K562 (cell line): ENCODE results near the gene CRYBG2. TPM values are rescaled to one million over a fixed set of nuclear protein-coding genes. Genes with fewer than 3 reads are reported as not detected.

ENCODE experiments used
- BRD4 ChIP-seq: fragments of 200-600 bp; sonication (generic); IDR thresholded peaks from 2 replicates; pipeline ENCODE4 v1.6.1; 2017; ENCODE audit warnings: inconsistent platforms
- BRF1 ChIP-seq: IDR thresholded peaks from 3 replicates; pipeline ENCODE4 v1.6.1; 2011; ENCODE audit warnings: borderline replicate concordance, mild to moderate bottlenecking; ENCODE audit not compliant: insufficient read length; ENCODE audit errors: extremely low read depth
- CEBPG ChIP-seq, 3 experiments: fragments of 200-800 bp in 1 of 3; sonication (Bioruptor generic) in 1 of 3; sonication (generic) in 1 of 3; formaldehyde crosslinking in 1 of 3; IDR thresholded peaks in 2 of 3; conservative IDR thresholded peaks in 1 of 3; 2 replicates each; pipeline versions ENCODE4 v1.6.1 to v1.8.0; 2016 to 2022; ENCODE audit warnings: missing compliant biosample characterization in 2 of 3, missing genetic modification characterization in 2 of 3, mild to moderate bottlenecking in 1 of 3, missing genetic modification reagents in 1 of 3
- PHB2 ChIP-seq: fragments of 450-650 bp; IDR thresholded peaks from 2 replicates; pipeline ENCODE4 v1.6.1; 2017; ENCODE audit warnings: low read depth
- POLR2AphosphoS5 ChIP-seq: IDR thresholded peaks from 2 replicates; pipeline ENCODE4 v1.6.1; 2011; ENCODE audit warnings: mild to moderate bottlenecking, low read depth, low read length, moderate library complexity; ENCODE audit not compliant: control insufficient read depth, insufficient read depth
- RBFOX2 ChIP-seq: fragments of 200-400 bp; formaldehyde crosslinking; IDR thresholded peaks from 2 replicates; pipeline ENCODE4 v1.6.1; 2017; ENCODE audit warnings: low read depth, mild to moderate bottlenecking, low read length, moderate library complexity
- TRIM24 ChIP-seq, 2 experiments: fragments of 450-650 bp; IDR thresholded peaks; 2 replicates each; pipeline ENCODE4 v1.6.1; 2016
- ZEB2 ChIP-seq: fragments of 450-650 bp; IDR thresholded peaks from 2 replicates; pipeline ENCODE4 v1.6.1; 2016
- ZNF766 ChIP-seq: fragments of 200-800 bp; sonication (Bioruptor generic); conservative IDR thresholded peaks from 2 replicates; pipeline ENCODE4 v1.6.1; 2016; ENCODE audit warnings: missing genetic modification characterization, missing compliant biosample characterization
- ZNF77 ChIP-seq: fragments of 250-450 bp; sonication (Bioruptor Pico); IDR thresholded peaks from 2 replicates; pipeline ENCODE4 v1.5.0; 2020
- polyA plus RNA-seq, 8 experiments: library from polyadenylated mRNA; depleted of rRNA in 4 of 8; stranded (reverse) in 5 of 8; unstranded in 3 of 8; fragments of >200 nt; fragmentation: Nextera tagmentation in 2 of 8; fragmentation: Illumina TruSeq in 1 of 8; extraction: Ambion mirVana in 2 of 8; extraction: Trizol in 1 of 8; gene quantifications; 2 replicates each; pipeline versions ENCODE4 v1.2.1 to v1.2.3, GENCODE V29; 2011 to 2014; ENCODE audit warnings: inconsistent platforms in 1 of 8, missing spikeins in 1 of 8
- total RNA-seq, 7 experiments: library from RNA; depleted of rRNA in 6 of 7; stranded (reverse); fragments of >200 nt in 6 of 7; fragmentation: Illumina TruSeq in 2 of 7; extraction: Trizol in 2 of 7; gene quantifications; 2 replicates each; pipeline versions ENCODE4 v1.2.1 to v1.2.3, GENCODE V29; 2011 to 2021; ENCODE audit warnings: low replicate concordance in 1 of 7
- TF ChIP-seq, protein P1 (sequence below): fragments of 450-650 bp; IDR thresholded peaks from 2 replicates; pipeline ENCODE4 v1.7.0; 2016; ENCODE audit warnings: borderline replicate concordance
- TF ChIP-seq, protein P2 (sequence below): sonication (generic); formaldehyde crosslinking; IDR thresholded peaks from 2 replicates; pipeline ENCODE4 v1.9.0; 2022; ENCODE audit warnings: mild to moderate bottlenecking, missing genetic modification reagents
- TF ChIP-seq, protein P3 (sequence below): IDR thresholded peaks from 2 replicates; pipeline ENCODE4 v1.6.1; 2012; ENCODE audit warnings: low read depth, low read length, improper control_type of control experiment, borderline replicate concordance
- TF ChIP-seq, protein P4 (sequence below): fragments of 450-650 bp; IDR thresholded peaks from 2 replicates; pipeline ENCODE4 v1.6.1; 2017; ENCODE audit warnings: mild to moderate bottlenecking, moderate library complexity
- TF ChIP-seq, protein P5 (sequence below): sonication (generic); formaldehyde crosslinking; IDR thresholded peaks from 2 replicates; pipeline ENCODE4 v1.8.1; 2023; ENCODE audit warnings: mild to moderate bottlenecking, missing genetic modification reagents
- TF ChIP-seq, protein P6 (sequence below): sonication (generic); formaldehyde crosslinking; IDR thresholded peaks from 2 replicates; pipeline ENCODE4 v1.8.1; 2023; ENCODE audit warnings: mild to moderate bottlenecking, missing genetic modification reagents
- TF ChIP-seq, protein P7 (sequence below), 2 experiments: fragments of 200-800 bp in 1 of 2; sonication (Bioruptor generic) in 1 of 2; sonication (generic) in 1 of 2; formaldehyde crosslinking in 1 of 2; IDR thresholded peaks in 1 of 2; conservative IDR thresholded peaks in 1 of 2; 2 replicates each; pipeline versions ENCODE4 v1.5.0 to v1.6.1; 2016 to 2020; ENCODE audit warnings: missing compliant biosample characterization in 1 of 2, missing genetic modification characterization in 1 of 2, missing genetic modification reagents in 1 of 2

The CRYBG2 gene
- total and polyA plus RNA-seq, 9 of the 15 experiments (the other 6 are each of a cell fraction or from before 2014, with no cell fraction given) = 0.39 to 8.5 (median 3.7) TPM

DNA sequence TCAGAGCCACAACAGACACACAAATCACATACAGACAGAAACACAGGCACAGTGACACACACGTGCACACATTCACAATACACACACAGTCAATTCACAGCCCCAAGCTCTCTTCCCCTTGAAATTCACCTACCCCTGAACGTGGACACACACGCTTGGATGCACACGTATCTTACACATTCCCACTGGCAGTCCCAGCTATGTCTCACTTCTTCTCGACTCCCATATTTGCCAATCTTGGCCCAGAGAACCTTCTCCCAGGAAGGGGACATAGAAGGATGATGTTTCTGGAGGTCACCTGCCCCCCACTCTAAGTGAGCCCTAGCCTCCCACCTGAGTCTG, 1.6 kb downstream of the CRYBG2 start (continued):
- TF ChIP-seq, protein P1, sequence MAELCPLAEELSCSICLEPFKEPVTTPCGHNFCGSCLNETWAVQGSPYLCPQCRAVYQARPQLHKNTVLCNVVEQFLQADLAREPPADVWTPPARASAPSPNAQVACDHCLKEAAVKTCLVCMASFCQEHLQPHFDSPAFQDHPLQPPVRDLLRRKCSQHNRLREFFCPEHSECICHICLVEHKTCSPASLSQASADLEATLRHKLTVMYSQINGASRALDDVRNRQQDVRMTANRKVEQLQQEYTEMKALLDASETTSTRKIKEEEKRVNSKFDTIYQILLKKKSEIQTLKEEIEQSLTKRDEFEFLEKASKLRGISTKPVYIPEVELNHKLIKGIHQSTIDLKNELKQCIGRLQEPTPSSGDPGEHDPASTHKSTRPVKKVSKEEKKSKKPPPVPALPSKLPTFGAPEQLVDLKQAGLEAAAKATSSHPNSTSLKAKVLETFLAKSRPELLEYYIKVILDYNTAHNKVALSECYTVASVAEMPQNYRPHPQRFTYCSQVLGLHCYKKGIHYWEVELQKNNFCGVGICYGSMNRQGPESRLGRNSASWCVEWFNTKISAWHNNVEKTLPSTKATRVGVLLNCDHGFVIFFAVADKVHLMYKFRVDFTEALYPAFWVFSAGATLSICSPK = no peak
- TF ChIP-seq, protein P2, sequence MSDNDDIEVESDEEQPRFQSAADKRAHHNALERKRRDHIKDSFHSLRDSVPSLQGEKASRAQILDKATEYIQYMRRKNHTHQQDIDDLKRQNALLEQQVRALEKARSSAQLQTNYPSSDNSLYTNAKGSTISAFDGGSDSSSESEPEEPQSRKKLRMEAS (CRISPR knock-in tag) = peak; percentile 16; the same call in 1 of the 2 replicates
- TF ChIP-seq, protein P3, sequence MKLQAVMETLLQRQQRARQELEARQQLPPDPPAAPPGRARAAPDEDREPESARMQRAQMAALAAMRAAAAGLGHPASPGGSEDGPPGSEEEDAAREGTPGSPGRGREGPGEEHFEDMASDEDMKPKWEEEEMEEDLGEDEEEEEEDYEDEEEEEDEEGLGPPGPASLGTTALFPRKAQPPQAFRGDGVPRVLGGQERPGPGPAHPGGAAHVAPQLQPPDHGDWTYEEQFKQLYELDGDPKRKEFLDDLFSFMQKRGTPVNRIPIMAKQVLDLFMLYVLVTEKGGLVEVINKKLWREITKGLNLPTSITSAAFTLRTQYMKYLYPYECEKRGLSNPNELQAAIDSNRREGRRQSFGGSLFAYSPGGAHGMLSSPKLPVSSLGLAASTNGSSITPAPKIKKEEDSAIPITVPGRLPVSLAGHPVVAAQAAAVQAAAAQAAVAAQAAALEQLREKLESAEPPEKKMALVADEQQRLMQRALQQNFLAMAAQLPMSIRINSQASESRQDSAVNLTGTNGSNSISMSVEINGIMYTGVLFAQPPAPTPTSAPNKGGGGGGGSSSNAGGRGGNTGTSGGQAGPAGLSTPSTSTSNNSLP = no peak
- no peak for TF ChIP-seq POLR2AphosphoS5
- TF ChIP-seq BRF1 = no peak
- TF ChIP-seq ZNF766 (CRISPR knock-in tag) = no peak
- TF ChIP-seq ZNF77 (CRISPR knock-in tag) = no peak
- no peak for TF ChIP-seq CEBPG (CRISPR knock-in tag; IDR thresholded peaks at IDR 0.05)
- no peak for TF ChIP-seq CEBPG (tag; conservative IDR thresholded peaks at IDR 0.05 in 1 of 2, IDR thresholded peaks at IDR 0.05 in 1 of 2)
- TF ChIP-seq PHB2 = peak; percentile 34; the same call in 1 of the 2 replicates
- TF ChIP-seq, protein P4, sequence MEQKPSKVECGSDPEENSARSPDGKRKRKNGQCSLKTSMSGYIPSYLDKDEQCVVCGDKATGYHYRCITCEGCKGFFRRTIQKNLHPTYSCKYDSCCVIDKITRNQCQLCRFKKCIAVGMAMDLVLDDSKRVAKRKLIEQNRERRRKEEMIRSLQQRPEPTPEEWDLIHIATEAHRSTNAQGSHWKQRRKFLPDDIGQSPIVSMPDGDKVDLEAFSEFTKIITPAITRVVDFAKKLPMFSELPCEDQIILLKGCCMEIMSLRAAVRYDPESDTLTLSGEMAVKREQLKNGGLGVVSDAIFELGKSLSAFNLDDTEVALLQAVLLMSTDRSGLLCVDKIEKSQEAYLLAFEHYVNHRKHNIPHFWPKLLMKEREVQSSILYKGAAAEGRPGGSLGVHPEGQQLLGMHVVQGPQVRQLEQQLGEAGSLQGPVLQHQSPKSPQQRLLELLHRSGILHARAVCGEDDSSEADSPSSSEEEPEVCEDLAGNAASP = no peak
- TF ChIP-seq, protein P5, sequence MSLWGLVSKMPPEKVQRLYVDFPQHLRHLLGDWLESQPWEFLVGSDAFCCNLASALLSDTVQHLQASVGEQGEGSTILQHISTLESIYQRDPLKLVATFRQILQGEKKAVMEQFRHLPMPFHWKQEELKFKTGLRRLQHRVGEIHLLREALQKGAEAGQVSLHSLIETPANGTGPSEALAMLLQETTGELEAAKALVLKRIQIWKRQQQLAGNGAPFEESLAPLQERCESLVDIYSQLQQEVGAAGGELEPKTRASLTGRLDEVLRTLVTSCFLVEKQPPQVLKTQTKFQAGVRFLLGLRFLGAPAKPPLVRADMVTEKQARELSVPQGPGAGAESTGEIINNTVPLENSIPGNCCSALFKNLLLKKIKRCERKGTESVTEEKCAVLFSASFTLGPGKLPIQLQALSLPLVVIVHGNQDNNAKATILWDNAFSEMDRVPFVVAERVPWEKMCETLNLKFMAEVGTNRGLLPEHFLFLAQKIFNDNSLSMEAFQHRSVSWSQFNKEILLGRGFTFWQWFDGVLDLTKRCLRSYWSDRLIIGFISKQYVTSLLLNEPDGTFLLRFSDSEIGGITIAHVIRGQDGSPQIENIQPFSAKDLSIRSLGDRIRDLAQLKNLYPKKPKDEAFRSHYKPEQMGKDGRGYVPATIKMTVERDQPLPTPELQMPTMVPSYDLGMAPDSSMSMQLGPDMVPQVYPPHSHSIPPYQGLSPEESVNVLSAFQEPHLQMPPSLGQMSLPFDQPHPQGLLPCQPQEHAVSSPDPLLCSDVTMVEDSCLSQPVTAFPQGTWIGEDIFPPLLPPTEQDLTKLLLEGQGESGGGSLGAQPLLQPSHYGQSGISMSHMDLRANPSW (CRISPR knock-in tag) = no peak
- TF ChIP-seq, protein P6, sequence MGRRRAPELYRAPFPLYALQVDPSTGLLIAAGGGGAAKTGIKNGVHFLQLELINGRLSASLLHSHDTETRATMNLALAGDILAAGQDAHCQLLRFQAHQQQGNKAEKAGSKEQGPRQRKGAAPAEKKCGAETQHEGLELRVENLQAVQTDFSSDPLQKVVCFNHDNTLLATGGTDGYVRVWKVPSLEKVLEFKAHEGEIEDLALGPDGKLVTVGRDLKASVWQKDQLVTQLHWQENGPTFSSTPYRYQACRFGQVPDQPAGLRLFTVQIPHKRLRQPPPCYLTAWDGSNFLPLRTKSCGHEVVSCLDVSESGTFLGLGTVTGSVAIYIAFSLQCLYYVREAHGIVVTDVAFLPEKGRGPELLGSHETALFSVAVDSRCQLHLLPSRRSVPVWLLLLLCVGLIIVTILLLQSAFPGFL (CRISPR knock-in tag) = no peak
- TF ChIP-seq RBFOX2 = no peak
- TF ChIP-seq, protein P7, sequence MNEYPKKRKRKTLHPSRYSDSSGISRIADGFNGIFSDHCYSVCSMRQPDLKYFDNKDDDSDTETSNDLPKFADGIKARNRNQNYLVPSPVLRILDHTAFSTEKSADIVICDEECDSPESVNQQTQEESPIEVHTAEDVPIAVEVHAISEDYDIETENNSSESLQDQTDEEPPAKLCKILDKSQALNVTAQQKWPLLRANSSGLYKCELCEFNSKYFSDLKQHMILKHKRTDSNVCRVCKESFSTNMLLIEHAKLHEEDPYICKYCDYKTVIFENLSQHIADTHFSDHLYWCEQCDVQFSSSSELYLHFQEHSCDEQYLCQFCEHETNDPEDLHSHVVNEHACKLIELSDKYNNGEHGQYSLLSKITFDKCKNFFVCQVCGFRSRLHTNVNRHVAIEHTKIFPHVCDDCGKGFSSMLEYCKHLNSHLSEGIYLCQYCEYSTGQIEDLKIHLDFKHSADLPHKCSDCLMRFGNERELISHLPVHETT (CRISPR knock-in tag; conservative IDR thresholded peaks at IDR 0.05 in 1 of 2, IDR thresholded peaks at IDR 0.05 in 1 of 2) = no peak
- no peak for TF ChIP-seq TRIM24 (IDR thresholded peaks at IDR 0.05)
- no peak for TF ChIP-seq ZEB2
- no peak for TF ChIP-seq BRD4
